ENCODE measurements around the gene TYW1. TPM values are rescaled to one million over a fixed set of nuclear protein-coding genes. Genes with fewer than 3 reads are reported as not detected.

TYW1 gene
- total and polyA plus RNA-seq, 2 of the 4 experiments (the other 2 are of a cell fraction) = 10.7 to 23.7 TPM

DNA sequence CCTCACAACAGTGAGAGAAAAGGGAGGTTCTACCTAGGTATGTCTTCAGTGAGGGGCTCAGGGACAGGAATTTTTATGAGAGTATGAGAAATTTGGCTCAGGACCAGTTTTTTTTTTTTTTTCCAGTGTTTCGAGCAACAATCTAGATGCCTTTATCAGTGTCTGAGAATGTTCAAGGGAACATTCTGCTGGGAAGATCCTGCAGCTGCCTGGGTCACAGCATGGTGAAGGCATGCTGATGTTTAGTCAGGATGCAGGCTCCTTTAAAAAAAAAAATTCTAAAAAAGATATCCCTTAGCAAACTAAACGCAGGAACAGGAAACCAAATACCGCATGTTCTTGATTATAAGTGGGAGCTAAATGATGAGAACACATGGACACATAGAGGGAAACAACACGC, 32.2 kb upstream of the TYW1 start:
- no peak for TF ChIP-seq MXI1 (IDR thresholded peaks at IDR 0.05; ENCODE audit: borderline replicate concordance, low read depth, low read length)
- no peak for TF ChIP-seq POLR2A (IDR thresholded peaks at IDR 0.05; ENCODE audit: low read depth, low read length)
- TF ChIP-seq RCOR1 (IDR thresholded peaks at IDR 0.05; ENCODE audit: insufficient replicate concordance, low read length) = no peak
- TF ChIP-seq NFE2L2 (IDR thresholded peaks at IDR 0.05; ENCODE audit: low read depth, low read length) = no peak
- no peak for TF ChIP-seq CHD1 (IDR thresholded peaks at IDR 0.05; ENCODE audit: low read depth, low read length)
- no peak for TF ChIP-seq MAFK (IDR thresholded peaks at IDR 0.05; ENCODE audit: low read depth, low read length)
- TF ChIP-seq BHLHE40 (IDR thresholded peaks at IDR 0.05; ENCODE audit: low read depth, low read length) = no peak
- TF ChIP-seq, protein P1, sequence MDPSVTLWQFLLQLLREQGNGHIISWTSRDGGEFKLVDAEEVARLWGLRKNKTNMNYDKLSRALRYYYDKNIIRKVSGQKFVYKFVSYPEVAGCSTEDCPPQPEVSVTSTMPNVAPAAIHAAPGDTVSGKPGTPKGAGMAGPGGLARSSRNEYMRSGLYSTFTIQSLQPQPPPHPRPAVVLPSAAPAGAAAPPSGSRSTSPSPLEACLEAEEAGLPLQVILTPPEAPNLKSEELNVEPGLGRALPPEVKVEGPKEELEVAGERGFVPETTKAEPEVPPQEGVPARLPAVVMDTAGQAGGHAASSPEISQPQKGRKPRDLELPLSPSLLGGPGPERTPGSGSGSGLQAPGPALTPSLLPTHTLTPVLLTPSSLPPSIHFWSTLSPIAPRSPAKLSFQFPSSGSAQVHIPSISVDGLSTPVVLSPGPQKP (IDR thresholded peaks at IDR 0.05; ENCODE audit: borderline replicate concordance, low read depth, low read length) = no peak
- no peak for TF ChIP-seq RFX5 (IDR thresholded peaks at IDR 0.05; ENCODE audit: low read depth, low read length)
- TF ChIP-seq CEBPB (IDR thresholded peaks at IDR 0.05; ENCODE audit: low read depth, low read length) = no peak
- no peak for TF ChIP-seq SMC3 (IDR thresholded peaks at IDR 0.05; ENCODE audit: low read depth, low read length)
- no peak for TF ChIP-seq RAD21 (IDR thresholded peaks at IDR 0.05; ENCODE audit: low read length)
- TF ChIP-seq CTCF (conservative IDR thresholded peaks at IDR 0.05; ENCODE audit: low read depth, low read length) = no peak
- TF ChIP-seq USF2 (IDR thresholded peaks at IDR 0.05; ENCODE audit: low read depth, low read length) = no peak
- no peak for TF ChIP-seq MAZ (IDR thresholded peaks at IDR 0.05; ENCODE audit: borderline replicate concordance, low read depth, low read length)
- no peak for TF ChIP-seq FOS (IDR thresholded peaks at IDR 0.05; ENCODE audit: low read depth, low read length)
- Histone ChIP-seq H3K36me3 (ENCODE audit: control insufficient read depth, insufficient read depth, low read length) (peaks cover 12% of the 10 kb centered on the region), H2AK9ac (replicated peaks; ENCODE audit: low read depth, low read length, poor library complexity) (no peak overlapping the region), H4K5ac (ENCODE audit: low read depth, low read length) (no peak overlapping the region), H3K18ac (ENCODE audit: low read depth, low read length) (no peak overlapping the region), H3K27me3 (ENCODE audit: control insufficient read depth, insufficient read depth, low read length) (no peaks in the 10 kb centered on the region), H3K27ac (ENCODE audit: insufficient read depth, low read length) (no peak overlapping the region), H4K8ac (ENCODE audit: low read depth in 2 of 2, low read length in 2 of 2) (no peak overlapping the region), H4K91ac (ENCODE audit: insufficient read depth, low read depth, low read length) (no peak overlapping the region), H2BK20ac (ENCODE audit: low read depth, low read length) (no peak overlapping the region), H2BK5ac (ENCODE audit: low read depth, low read length, poor library complexity, severe bottlenecking) (no peak overlapping the region), H3K79me1 (ENCODE audit: low read depth in 1 of 2, low read length in 2 of 2) (peaks cover 0 to 8% of the 10 kb centered on the region in 2 experiments; a peak in 1 of 4 replicates), H3K9ac (ENCODE audit: low read depth, low read length) (no peak overlapping the region), H2BK120ac (ENCODE audit: low read depth, low read length) (no peak overlapping the region), H3K4me1 (ENCODE audit: control insufficient read depth, insufficient read depth, low read length) (no peaks in the 10 kb centered on the region), H4K20me1 (ENCODE audit: insufficient read depth, low read length) (no peaks in the 10 kb centered on the region), H3K4me2 (ENCODE audit: low read depth, low read length) (no peak overlapping the region), H3K56ac (ENCODE audit: extremely low read depth, insufficient read depth, low read length) (no peak overlapping the region), H3K9me3 (ENCODE audit: control insufficient read depth, insufficient read depth, low read length) (no peaks in the 10 kb centered on the region), H3K14ac (replicated peaks; ENCODE audit: low read depth, low read length) (no peak overlapping the region; the same call in 1 of the 2 replicates), H2AFZ (replicated peaks; ENCODE audit: low read length, poor library complexity) (no peak overlapping the region), H3K23ac (ENCODE audit: low read depth, low read length) (no peak overlapping the region), H2AK5ac (ENCODE audit: low read depth, low read length) (0 out of 2 replicates have a peak overlapping the region, but pooled peaks have one; percentile 4), H2BK15ac (ENCODE audit: low read depth, low read length) (no peak overlapping the region), H3K4ac (ENCODE audit: low read depth, low read length) (no peak overlapping the region), H3K9me1 (ENCODE audit: insufficient read depth, low read length) (peaks cover 3% of the 10 kb centered on the region; the same call in 1 of the 2 replicates), H3K4me3 (ENCODE audit: insufficient read depth, low read depth, low read length) (no peak overlapping the region)
- BruUV-seq (replicated peaks) = no TSS peak
- POLR2A ChIA-PET (ENCODE audit: unreplicated experiment) = no interaction called here
- CTCF ChIA-PET = no interaction called here
- no CpG with 5 or more reads among the region's 4 CpGs for WGBS, 2 experiments (ENCODE audit: extremely low coverage in 2 of 2, insufficient read length in 1 of 2)
- dilution Hi-C loops (cut with HindIII; ENCODE audit: low sequenced_read_pairs, unreplicated experiment) (no loop called here), intact Hi-C loops (cut with micrococcal nuclease) (no loop called here), in situ Hi-C loops (cut with MboI; ENCODE audit: low sequenced_read_pairs) (no loop called here)
- DNase-seq (peak; percentile 65), ATAC-seq (ENCODE audit: low read depth) (peak; percentile 75; the same call in 1 of the 2 replicates)
